Endothelial cell of umbilical vein (primary cell): ENCODE results near the gene BAG1. TPM values are rescaled to one million over a fixed set of nuclear protein-coding genes. Genes with fewer than 3 reads are reported as not detected.

Experiments used
- BruUV-seq: library from RNA; stranded (reverse); fragments of 400-500 nt; replicated peaks from 2 replicates; lab custom pipeline; 2021; lab: Mats Ljungman, UMichigan
- CTCF ChIA-PET: fragments of 300-600, 350-600 bp; sonication (Branson Sonifier 250); formaldehyde crosslinking; loops from one replicate; lab custom pipeline; 2021; ENCODE audit warnings: antibody characterized with exemption, inconsistent platforms; lab: Charles Lee
- POLR2A ChIA-PET: fragments of 300-600, 350-600 bp; sonication (Branson Sonifier 250); formaldehyde crosslinking; loops from one replicate; lab custom pipeline; 2021; ENCODE audit warnings: antibody characterized with exemption, inconsistent platforms; lab: Charles Lee
- DNase-seq: peaks from one replicate; pipeline ENCODE4 v3.0.0-alpha.2; 2011; ENCODE audit warnings: low read depth, low spot score
- FAIRE-seq: peaks from 2 replicates; lab custom pipeline; 2011; peaks lifted over from hg19 to GRCh38; lab: Jason Lieb, UNC
- H2AFZ ChIP-seq: 2 replicates; pipeline ENCODE4 v1.6.0; 2012; ENCODE audit warnings: low read depth, low read length, control low read depth, inconsistent platforms
- H3K27ac ChIP-seq: 2 replicates; pipeline ENCODE4 v1.5.1; 2011; ENCODE audit warnings: low read depth, mild to moderate bottlenecking, control low read depth, low read length, moderate library complexity; ENCODE audit not compliant: insufficient read depth
- H3K27me3 ChIP-seq, 2 experiments: 2 replicates each; pipeline versions ENCODE4 v1.6.0 to v1.6.1; 2011; ENCODE audit warnings: low read length in 2 of 2, mixed read lengths in 1 of 2; ENCODE audit not compliant: control insufficient read depth in 2 of 2, insufficient read depth in 2 of 2
- H3K36me3 ChIP-seq, 2 experiments: 2 replicates in 1 of 2; 3 replicates in 1 of 2; pipeline ENCODE4 v1.5.1; 2011; ENCODE audit warnings: low read length in 2 of 2, mild to moderate bottlenecking in 1 of 2, moderate library complexity in 1 of 2; ENCODE audit not compliant: control insufficient read depth in 2 of 2, insufficient read depth in 2 of 2; ENCODE audit errors: extremely low read depth in 1 of 2
- H3K4me1 ChIP-seq: 3 replicates; pipeline ENCODE4 v1.5.1; 2011; ENCODE audit warnings: mild to moderate bottlenecking, low read length; ENCODE audit not compliant: control insufficient read depth, insufficient read depth; ENCODE audit errors: extremely low read depth
- H3K4me2 ChIP-seq: 2 replicates; pipeline ENCODE4 v1.6.1; 2011; ENCODE audit warnings: low read length, control low read depth, mixed read lengths; ENCODE audit not compliant: insufficient read depth
- H3K4me3 ChIP-seq, 3 experiments: fragments of 200-600 bp in 1 of 3; sonication (generic), shearing (Covaris generic) in 1 of 3; replicated peaks in 1 of 3; 2 replicates each; pipeline ENCODE4 v1.5.1; 2011 to 2016; ENCODE audit warnings: control low read depth in 3 of 3, low read length in 3 of 3, mild to moderate bottlenecking in 2 of 3, inconsistent platforms in 1 of 3, low read depth in 1 of 3, moderate library complexity in 1 of 3; ENCODE audit not compliant: insufficient read depth in 1 of 3
- H3K79me2 ChIP-seq: 2 replicates; pipeline ENCODE4 v1.6.0; 2012; ENCODE audit warnings: low read length, inconsistent platforms; ENCODE audit not compliant: control insufficient read depth, insufficient read depth
- H3K9ac ChIP-seq: replicated peaks from 2 replicates; pipeline ENCODE3; 2011; ENCODE audit warnings: low read length, control low read depth; ENCODE audit not compliant: insufficient read depth; ENCODE audit errors: extremely low read depth
- H3K9me1 ChIP-seq: replicated peaks from 3 replicates; pipeline ENCODE4 v1.6.0; 2011; ENCODE audit warnings: mild to moderate bottlenecking, low read length; ENCODE audit not compliant: control insufficient read depth, insufficient read depth; ENCODE audit errors: extremely low read depth
- H3K9me3 ChIP-seq: replicated peaks from 2 replicates; pipeline ENCODE4 v1.5.1; 2012; ENCODE audit warnings: low read length, inconsistent platforms; ENCODE audit not compliant: control insufficient read depth, insufficient read depth
- H4K20me1 ChIP-seq: replicated peaks from 2 replicates; pipeline ENCODE3; 2011; ENCODE audit warnings: mild to moderate bottlenecking, low read length; ENCODE audit not compliant: control insufficient read depth, insufficient read depth; ENCODE audit errors: extremely low read depth
- FOS ChIP-seq: IDR thresholded peaks from 2 replicates; pipeline ENCODE4 v1.6.1; 2011; ENCODE audit warnings: mild to moderate bottlenecking, low read length, moderate library complexity, borderline replicate concordance; ENCODE audit not compliant: insufficient read depth
- GATA2 ChIP-seq: IDR thresholded peaks from 2 replicates; pipeline ENCODE4 v1.7.0; 2011; ENCODE audit warnings: low read depth, mild to moderate bottlenecking, moderate library complexity, mixed read lengths, low read length; ENCODE audit not compliant: insufficient read length, insufficient read depth
- dilution Hi-C: fragments of 300-500 bp; cut with MboI; formaldehyde crosslinking; loops from one replicate; pipeline ENCODE4 v1.15.0; 2019; ENCODE audit warnings: low sequenced_read_pairs; ENCODE audit not compliant: extremely low pct_ligation_motif_present
- intact Hi-C: fragments of 100-400 bp; cut with micrococcal nuclease; formaldehyde crosslinking; loops from one replicate; pipeline ENCODE4 v1.10.0; 2022
- polyA plus RNA-seq, 4 experiments: library from polyadenylated mRNA; depleted of rRNA in 3 of 4; stranded (reverse) in 3 of 4; unstranded in 1 of 4; fragments of >200 nt; gene quantifications; 2 replicates each; pipeline versions ENCODE4 v1.2.1 to v1.2.3, GENCODE V29; 2011 to 2012; ENCODE audit warnings: missing spikeins in 1 of 4
- total RNA-seq: library from RNA; stranded (reverse); gene quantifications from 2 replicates; pipeline ENCODE4 v1.2.3, GENCODE V29; 2021
- TF ChIP-seq, protein P1 (sequence below): IDR thresholded peaks from 2 replicates; pipeline ENCODE4 v1.6.1; 2011; ENCODE audit not compliant: insufficient read depth, insufficient read length

Gene BAG1
- total and polyA plus RNA-seq, 2 donors (not counting 3 experiments of a cell fraction or from before 2014, with no cell fraction given): 44.6 to 87.4 TPM

DNA sequence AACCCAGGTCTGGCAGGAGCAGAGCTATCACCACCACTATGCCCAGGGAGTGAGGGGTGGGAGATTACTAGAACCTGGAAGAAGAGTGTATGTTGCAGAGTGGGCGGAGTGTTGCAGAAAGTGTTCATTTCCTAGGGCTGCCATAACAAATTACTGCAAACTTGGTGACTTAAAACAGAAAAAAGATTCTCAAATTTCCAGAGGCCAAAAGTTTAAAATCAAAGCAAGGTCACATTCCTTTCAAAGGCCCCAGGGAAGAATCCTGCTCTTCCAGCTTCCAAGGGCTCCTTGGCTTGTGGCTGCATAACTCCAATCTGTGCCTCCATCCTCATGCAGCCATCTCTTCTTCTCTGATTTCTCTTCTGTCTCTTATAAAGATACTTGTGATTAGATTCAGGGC lies 55.1 kb downstream of the BAG1 start:
- peaks cover 6 to 10% of the 10 kb centered on the region in 2 experiments for H3K27me3 ChIP-seq
- no peak for FAIRE-seq
- POLR2A ChIA-PET: no interaction called here
- no peaks in the 10 kb centered on the region for H4K20me1 ChIP-seq
- H3K79me2 ChIP-seq: no peaks in the 10 kb centered on the region
- TF ChIP-seq FOS: no peak
- TF ChIP-seq, protein P1, sequence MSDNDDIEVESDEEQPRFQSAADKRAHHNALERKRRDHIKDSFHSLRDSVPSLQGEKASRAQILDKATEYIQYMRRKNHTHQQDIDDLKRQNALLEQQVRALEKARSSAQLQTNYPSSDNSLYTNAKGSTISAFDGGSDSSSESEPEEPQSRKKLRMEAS: no peak
- no peaks in the 10 kb centered on the region for H3K9me1 ChIP-seq
- BruUV-seq: no TSS peak
- H3K36me3 ChIP-seq: no peaks in the 10 kb centered on the region
- dilution Hi-C loops (no loop called here), intact Hi-C loops (no loop called here)
- no peak overlapping the region for H2AFZ ChIP-seq
- no peak overlapping the region for H3K4me2 ChIP-seq
- CTCF ChIA-PET: no interaction called here
- H3K4me1 ChIP-seq: no peaks in the 10 kb centered on the region
- H3K27ac ChIP-seq: no peak overlapping the region
- no peak for DNase-seq
- no peak overlapping the region for H3K4me3 ChIP-seq
- no peak overlapping the region for H3K9ac ChIP-seq
- no peaks in the 10 kb centered on the region for H3K9me3 ChIP-seq

DNA sequence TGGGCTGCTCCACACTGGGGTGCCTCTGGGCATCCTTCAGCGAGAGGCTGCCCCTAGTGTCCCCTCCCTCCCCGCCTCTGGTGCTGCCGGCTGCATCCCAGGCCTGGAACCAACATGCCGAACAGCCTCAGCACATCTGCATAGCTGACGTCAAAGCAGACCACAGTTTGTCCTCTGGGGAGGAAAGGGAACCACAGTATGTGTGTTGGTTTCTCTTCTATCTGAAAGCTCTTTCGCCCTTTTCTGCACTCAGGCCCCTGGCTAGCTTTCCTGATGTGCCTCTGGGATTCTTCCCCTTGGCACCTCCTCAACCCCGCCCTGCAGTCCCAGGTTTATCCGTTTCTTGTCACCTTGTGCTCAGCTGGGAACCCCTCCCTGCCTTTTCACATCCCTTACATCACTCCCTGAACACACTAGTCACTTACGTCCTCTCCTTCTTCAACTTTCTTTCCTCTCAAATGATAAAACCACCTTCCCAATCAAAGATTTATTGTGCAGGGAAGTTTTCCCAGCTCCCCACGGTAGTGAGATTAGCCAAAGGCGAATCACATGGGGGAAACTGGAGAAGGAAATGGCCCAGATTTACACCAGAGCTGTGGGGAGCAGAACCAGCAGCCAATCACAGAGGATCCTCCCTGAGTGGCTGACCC lies 61.8 kb downstream of the BAG1 start:
- no TSS peak for BruUV-seq
- dilution Hi-C loops (no loop called here), intact Hi-C loops (no loop called here)
- H3K4me1 ChIP-seq: no peaks in the 10 kb centered on the region
- no peak for TF ChIP-seq GATA2
- H3K9me1 ChIP-seq: no peaks in the 10 kb centered on the region
- DNase-seq (no peak), FAIRE-seq (no peak)
- no peak overlapping the region for H3K27ac ChIP-seq
- POLR2A ChIA-PET: no interaction called here
- H3K79me2 ChIP-seq: no peaks in the 10 kb centered on the region
- no peaks in the 10 kb centered on the region for H4K20me1 ChIP-seq
- H3K27me3 ChIP-seq: peaks cover 16 to 29% of the 10 kb centered on the region in 2 experiments
- no peak overlapping the region for H3K9ac ChIP-seq
- no peak overlapping the region for H3K4me2 ChIP-seq
- CTCF ChIA-PET: interaction anchor here (1.5 kb wide), 1 partner anchor 23 kb away, joined by 3 read pairs; no protein-coding TSS in a partner anchor
- no peak overlapping the region for H3K4me3 ChIP-seq
- H3K36me3 ChIP-seq: no peaks in the 10 kb centered on the region
- no peak overlapping the region for H2AFZ ChIP-seq
- no peaks in the 10 kb centered on the region for H3K9me3 ChIP-seq

Other genes with a start within 250 kb of the BAG1 start
- gene DNAJA1, start 239.4 kb downstream of the BAG1 start, total RNA-seq: 177 and 182 TPM in 2 replicates
- 53.4 and 72.9 TPM in 2 replicates for gene DNAJA1, start 239.4 kb downstream of the BAG1 start, polyA plus RNA-seq
- 21.7 and 22.2 TPM in 2 replicates for gene SMU1, start 188.0 kb downstream of the BAG1 start, total RNA-seq
- 7.4 and 8.5 TPM in 2 replicates for gene SMU1, start 188.0 kb downstream of the BAG1 start, polyA plus RNA-seq
- 65.6 and 66.5 TPM in 2 replicates for gene B4GALT1, start 97.4 kb downstream of the BAG1 start, total RNA-seq
- gene B4GALT1, start 97.4 kb downstream of the BAG1 start, polyA plus RNA-seq: 61.3 and 61.4 TPM in 2 replicates
- gene SPINK4, start 24.5 kb downstream of the BAG1 start, total RNA-seq: not detected in 2 replicates
- not detected in 2 replicates for gene SPINK4, start 24.5 kb downstream of the BAG1 start, polyA plus RNA-seq
- gene CHMP5, start 341 bp upstream of the BAG1 start, total RNA-seq: 54.5 and 55.8 TPM in 2 replicates
- 22.6 and 33.2 TPM in 2 replicates for gene CHMP5, start 341 bp upstream of the BAG1 start, polyA plus RNA-seq
- 21.7 and 22.1 TPM in 2 replicates for gene NFX1, start 25.8 kb upstream of the BAG1 start, total RNA-seq
- 17.4 and 19.3 TPM in 2 replicates for gene NFX1, start 25.8 kb upstream of the BAG1 start, polyA plus RNA-seq
- 2.3 and 3.7 TPM in 2 replicates for gene AQP7, start 137.9 kb upstream of the BAG1 start, total RNA-seq
- gene AQP7, start 137.9 kb upstream of the BAG1 start, polyA plus RNA-seq: not detected in 2 replicates
- 0.39 and 0.93 TPM in 2 replicates for gene AQP3, start 182.9 kb upstream of the BAG1 start, total RNA-seq
- gene AQP3, start 182.9 kb upstream of the BAG1 start, polyA plus RNA-seq: 1.8 and 1.9 TPM in 2 replicates
- gene NOL6, start 209.2 kb upstream of the BAG1 start, total RNA-seq: 42.3 and 45.1 TPM in 2 replicates
- gene NOL6, start 209.2 kb upstream of the BAG1 start, polyA plus RNA-seq: 35.7 and 39.8 TPM in 2 replicates